H1 (cell line): ENCODE data around the gene BHLHE23. TPM values are rescaled to one million over a fixed set of nuclear protein-coding genes. Genes with fewer than 3 reads are reported as not detected.

Source experiments
- JUND ChIP-seq: IDR thresholded peaks from 2 replicates; pipeline ENCODE4 v1.6.1; 2011; ENCODE audit warnings: mild to moderate bottlenecking, improper control_type of control experiment, low read length
- polyA plus RNA-seq, 7 experiments: library from polyadenylated mRNA; depleted of rRNA in 3 of 7; stranded (reverse) in 5 of 7; unstranded in 2 of 7; fragments of >200 nt in 5 of 7; fragments of 200-250 nt in 2 of 7; gene quantifications; 1 replicate in 5 of 7; 2 replicates in 1 of 7; 4 replicates in 1 of 7; pipeline versions ENCODE4 v1.2.1 to v1.2.3, GENCODE V29; 2011 to 2013; ENCODE audit warnings: missing spikeins in 2 of 7, mixed read lengths in 2 of 7
- total RNA-seq: library from RNA; stranded (reverse); fragmentation: NEBNext Ultra II Directional; extraction: Animal tissue kit (Norgen Biotek cat#: 25700); gene quantifications from 2 replicates; pipeline ENCODE4 v1.2.1, GENCODE V29; 2021

BHLHE23 gene
- total and polyA plus RNA-seq, 2 of the 8 experiments (the other 6 are each of a cell fraction or from before 2014, with no cell fraction given): 0.47 TPM; not detected in 1

- no peak for TF ChIP-seq JUND
These were observed 36.8 kb upstream of the BHLHE23 start (continued) for GRCh38 chr20:63043348-63044203.
